Measurements from ENCODE around the gene CXCL13.

The CXCL13 gene

DNA sequence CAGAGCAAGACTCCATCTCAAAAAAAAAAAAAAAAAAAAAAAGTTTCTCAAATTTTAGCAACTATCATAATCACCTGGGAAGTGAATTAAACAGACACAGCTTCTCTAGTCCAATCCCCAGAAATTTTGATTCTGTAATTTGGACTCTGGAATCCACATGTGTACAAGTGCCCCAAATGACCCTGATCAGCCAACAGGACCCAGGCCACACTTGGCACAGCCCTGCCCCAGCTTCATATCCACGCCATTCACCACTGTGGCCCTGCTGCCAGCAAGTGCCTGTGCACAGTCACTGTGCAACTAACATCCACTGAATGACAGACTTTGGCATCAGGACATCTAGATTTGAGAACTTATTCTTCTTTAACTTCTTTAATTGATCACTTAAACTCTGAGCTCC, 14.1 kb upstream of the CXCL13 start:
- FAIRE-seq (no peak), DNase-seq (ENCODE audit: insufficient read length, low spot score) (no peak)
- TF ChIP-seq, protein P1, sequence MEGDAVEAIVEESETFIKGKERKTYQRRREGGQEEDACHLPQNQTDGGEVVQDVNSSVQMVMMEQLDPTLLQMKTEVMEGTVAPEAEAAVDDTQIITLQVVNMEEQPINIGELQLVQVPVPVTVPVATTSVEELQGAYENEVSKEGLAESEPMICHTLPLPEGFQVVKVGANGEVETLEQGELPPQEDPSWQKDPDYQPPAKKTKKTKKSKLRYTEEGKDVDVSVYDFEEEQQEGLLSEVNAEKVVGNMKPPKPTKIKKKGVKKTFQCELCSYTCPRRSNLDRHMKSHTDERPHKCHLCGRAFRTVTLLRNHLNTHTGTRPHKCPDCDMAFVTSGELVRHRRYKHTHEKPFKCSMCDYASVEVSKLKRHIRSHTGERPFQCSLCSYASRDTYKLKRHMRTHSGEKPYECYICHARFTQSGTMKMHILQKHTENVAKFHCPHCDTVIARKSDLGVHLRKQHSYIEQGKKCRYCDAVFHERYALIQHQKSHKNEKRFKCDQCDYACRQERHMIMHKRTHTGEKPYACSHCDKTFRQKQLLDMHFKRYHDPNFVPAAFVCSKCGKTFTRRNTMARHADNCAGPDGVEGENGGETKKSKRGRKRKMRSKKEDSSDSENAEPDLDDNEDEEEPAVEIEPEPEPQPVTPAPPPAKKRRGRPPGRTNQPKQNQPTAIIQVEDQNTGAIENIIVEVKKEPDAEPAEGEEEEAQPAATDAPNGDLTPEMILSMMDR (IDR thresholded peaks at IDR 0.05; ENCODE audit: insufficient read depth, missing control alignments) = no peak

DNA sequence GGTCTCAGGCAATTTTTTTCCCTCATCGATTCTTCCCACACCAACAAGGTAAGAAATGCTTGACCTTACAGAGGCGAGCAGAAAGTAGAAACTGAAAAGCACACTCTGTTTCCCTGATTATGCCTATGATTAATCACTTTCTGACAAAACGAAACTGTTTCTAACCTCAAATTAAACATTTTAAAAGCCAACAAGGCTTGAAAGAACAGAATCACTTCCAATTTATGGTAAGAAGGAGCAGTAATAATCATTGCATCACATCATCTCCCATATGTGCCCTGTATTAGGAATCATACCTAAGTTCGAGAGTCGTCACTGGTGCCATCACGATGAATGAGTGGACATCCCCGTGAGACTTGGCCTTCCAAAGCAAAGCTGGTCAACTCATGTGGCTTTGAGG, 12.5 kb upstream of the CXCL13 start:
- no peak for DNase-seq (ENCODE audit: insufficient read length, low spot score)
- no peak for FAIRE-seq
- TF ChIP-seq, protein P1 (IDR thresholded peaks at IDR 0.05; ENCODE audit: insufficient read depth, missing control alignments) = no peak

DNA sequence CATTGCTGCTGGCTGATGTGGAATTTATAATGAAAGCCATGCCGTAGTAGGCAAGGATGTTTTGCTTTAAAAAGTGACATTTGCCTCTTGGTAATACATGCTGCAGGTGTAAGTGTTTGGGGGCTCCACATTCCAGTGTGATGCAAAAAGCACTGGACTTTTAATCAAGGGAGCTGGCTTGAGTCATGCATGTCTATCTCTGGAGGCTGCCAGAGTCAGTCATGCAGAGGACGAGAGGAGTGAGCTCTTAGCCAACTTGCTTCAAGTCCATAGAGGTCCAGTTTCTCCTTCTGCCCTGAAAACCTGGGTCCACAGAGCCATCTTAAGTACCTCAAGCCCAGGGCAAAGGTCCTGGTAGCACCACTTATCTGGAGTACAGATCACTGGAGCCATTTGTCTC, 11.6 kb upstream of the CXCL13 start:
- TF ChIP-seq, protein P1 (IDR thresholded peaks at IDR 0.05; ENCODE audit: insufficient read depth, missing control alignments) = no peak
- DNase-seq (ENCODE audit: insufficient read length, low spot score) = no peak
- FAIRE-seq = no peak

DNA sequence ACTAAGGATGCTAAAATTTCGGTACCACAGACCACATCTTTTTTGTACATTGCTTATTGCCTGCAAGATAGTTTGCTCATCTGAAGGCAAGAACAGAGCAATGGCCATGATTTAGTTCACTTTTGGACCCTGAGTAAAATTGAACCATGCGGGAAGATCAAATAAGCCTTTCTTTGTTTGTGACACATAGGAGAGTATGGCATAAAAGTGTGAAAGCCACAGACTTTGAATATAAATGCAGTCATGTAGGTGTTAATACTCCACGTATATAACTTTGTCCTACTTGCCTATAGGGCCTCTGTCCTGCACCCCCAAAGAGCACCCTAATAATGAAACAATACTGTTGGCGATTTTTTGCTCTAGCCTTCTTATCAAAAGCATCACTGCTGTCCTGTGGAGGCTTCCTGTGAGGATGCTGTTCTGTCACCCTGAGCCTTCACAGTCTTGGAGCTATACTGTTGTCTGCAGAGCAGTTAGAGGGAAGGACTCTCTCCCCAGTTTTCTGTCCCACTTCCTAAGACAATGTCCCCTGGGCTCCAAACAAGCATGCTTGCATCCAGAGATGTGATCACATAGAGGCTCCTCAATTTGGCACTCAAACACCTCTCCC, 10.2 kb upstream of the CXCL13 start:
- DNase-seq (ENCODE audit: insufficient read length, low spot score) (no peak), FAIRE-seq (no peak)
- TF ChIP-seq, protein P1 (IDR thresholded peaks at IDR 0.05; ENCODE audit: insufficient read depth, missing control alignments) = no peak

DNA sequence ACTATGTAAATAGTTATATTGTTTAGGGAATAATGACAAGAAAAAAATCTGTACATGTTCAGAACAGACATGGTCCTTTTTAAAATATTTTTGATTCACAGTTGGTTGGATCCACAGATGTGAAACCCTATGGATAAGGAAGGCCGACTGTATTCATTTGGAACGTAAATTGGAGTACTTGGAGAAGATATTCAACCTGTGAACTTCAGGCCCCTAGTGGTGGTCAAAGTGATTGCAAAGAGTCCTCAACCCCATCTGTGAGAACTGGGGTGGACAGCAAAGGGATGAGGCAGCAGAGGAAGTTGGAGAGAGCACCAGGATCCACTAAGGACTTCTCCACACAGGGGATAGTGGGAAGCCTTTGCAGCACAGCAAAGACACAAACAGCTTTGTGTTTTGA, 6.2 kb upstream of the CXCL13 start:
- DNase-seq (ENCODE audit: insufficient read length, low spot score) (no peak), FAIRE-seq (no peak)
- TF ChIP-seq, protein P1 (IDR thresholded peaks at IDR 0.05; ENCODE audit: insufficient read depth, missing control alignments) = peak; percentile 31

DNA sequence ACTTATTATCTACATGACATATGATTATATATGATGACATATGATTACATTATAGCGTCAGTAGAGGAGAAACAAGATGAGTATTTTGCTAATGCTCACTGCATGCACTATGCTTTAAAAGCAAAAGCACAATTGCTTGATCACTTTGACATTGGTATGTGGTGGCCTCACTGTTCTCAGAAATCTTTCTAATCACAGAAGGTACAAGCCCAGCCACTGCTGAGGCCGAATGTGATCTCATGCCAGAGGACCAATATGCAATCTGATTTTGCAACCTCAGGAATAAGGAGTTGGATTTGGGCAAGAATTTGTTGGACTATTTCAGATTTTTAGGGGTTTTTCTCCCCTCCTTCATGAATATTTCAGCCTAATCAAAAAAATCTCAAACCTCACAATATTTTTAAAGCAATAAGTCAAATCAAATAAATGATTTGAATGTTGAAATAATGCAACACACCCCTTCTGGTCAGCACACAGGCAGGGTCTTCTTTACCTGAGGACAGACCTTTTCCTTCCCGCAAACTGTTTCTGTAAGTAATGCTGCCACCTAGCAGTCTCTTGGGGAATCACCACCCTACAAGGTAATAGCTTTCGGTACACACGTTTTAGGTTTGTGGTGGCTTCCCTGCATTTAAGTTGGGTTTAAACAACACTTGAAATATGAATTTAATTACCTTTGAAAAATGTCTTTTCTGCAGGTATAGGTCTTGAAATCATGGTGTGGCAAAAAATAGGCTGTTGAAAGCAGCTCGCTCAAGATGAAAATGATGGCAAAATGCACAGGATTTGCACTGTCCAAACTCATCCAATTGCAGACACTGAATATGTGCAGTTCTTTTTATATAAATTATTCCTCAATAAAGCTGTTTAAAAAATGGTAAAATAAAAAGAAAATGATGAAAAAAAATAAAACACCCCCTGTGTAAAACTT, 4.8 kb upstream of the CXCL13 start:
- TF ChIP-seq, protein P1 (IDR thresholded peaks at IDR 0.05; ENCODE audit: insufficient read depth, missing control alignments) = peak; percentile 71
- FAIRE-seq (peak; percentile 69), DNase-seq (ENCODE audit: insufficient read length, low spot score) (no peak)

All from D721Med (cell line).